Left renal pelvis (tissue), 4 donors: ENCODE measurements around the gene ADRA2B. TPM values are rescaled to one million over a fixed set of nuclear protein-coding genes. Genes with fewer than 3 reads are reported as not detected.
"Not testable (repeated sequence)": the region's sequence is repeated elsewhere in the genome, so short reads cannot be mapped to it uniquely, and the experiment has no call there.

Source experiments
- DNase-seq, 4 donors: peaks; one replicate each; pipeline ENCODE4 v3.0.0-alpha.2; 2013; ENCODE audit warnings: low read depth in 4 of 4, low spot score in 3 of 4
- polyA plus RNA-seq, 4 donors: library from polyadenylated mRNA; unstranded; fragments of 120-200 nt; gene quantifications; one replicate each; pipeline ENCODE4 v1.2.1, GENCODE V29; 2013; ENCODE audit not compliant: insufficient read length in 4 of 4

ADRA2B gene
- polyA plus RNA-seq, 4 donors, result 2.2 to 5.1 (median 3.4) TPM

DNA sequence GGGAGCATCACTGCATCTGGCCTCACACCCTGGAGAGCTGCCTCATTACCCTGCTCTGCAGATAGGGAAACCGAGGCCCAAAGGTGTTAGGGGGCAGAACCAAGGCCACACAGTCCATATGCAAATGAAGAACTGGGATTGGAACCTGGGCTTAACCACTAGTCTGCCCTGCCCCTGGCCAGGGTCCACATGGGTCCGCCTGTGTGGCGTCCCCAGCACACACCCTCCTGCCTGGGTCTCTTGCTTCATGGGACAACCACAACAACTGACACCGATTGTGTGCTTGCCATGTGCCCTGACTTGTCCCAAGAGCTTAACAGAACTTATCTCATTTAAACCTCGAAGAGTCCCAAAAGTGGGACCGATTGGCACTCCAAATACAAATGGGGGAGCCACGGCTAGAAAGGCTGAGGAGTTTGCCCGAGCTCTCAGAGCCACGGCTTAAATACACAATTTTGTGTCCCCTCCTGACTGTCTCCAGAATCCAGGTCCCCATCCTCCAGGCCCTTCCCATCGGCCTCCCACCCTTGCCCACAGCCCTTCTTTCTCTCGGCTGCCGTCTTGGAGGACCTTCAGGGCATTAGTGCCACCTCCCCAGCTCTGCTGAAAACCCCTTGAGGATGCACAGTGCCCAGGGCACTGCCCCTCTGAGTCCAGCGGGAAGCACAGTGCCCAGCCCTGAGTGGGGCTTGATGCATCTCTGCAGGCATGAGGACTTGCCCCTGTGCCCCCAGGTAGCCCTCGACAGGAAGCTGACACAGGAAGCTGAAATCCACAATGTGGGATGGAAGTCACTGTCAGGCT, 34.6 kb upstream of the ADRA2B start:
- DNase-seq, result no peak

- DNase-seq, result no peak
These were observed 33.8 kb upstream of the ADRA2B start for GRCh38 chr2:96150007-96150640.

DNA sequence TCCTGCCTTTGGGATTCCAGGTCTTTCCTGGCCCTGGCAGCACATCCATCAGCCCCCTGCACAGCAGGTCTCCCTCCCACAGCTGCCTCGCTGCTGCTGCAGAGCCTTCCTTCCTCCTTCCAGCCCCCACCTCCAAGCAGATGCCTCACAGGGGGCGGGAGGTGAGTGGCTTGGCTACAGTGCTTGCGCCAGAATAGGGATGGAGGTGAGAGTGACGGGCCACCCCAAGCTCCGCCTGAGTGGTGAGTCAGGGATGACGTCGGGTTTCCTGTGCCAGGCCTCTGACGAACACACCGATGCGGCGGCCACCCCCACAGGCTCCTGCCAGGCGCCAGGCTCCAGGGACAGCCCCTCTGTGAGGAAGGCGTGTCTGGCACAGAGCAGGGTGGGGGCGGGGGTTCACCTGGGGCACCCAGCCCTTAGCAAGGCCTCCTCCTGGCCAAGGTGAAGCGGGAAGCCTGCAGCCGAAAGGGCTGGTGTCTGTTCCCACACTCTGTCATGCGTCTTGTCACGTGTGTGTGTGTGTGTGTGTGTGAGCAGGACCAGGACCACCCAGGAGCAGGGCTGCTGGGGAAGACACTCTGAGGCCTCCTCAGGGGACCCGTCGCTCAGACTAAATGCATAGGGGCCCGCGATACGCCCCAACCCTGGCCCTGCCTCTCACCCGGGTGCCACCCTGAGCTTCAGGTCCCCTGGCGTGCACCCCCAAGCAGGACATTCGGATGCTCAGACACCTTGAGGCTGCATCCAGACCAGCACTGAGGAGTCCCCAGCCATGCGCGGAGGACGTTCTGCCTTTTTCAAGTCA, 32.2 kb upstream of the ADRA2B start:
- DNase-seq, result no peak

- no peak for DNase-seq
These were observed 31.3 kb upstream of the ADRA2B start for GRCh38 chr2:96147593-96148201.

DNA sequence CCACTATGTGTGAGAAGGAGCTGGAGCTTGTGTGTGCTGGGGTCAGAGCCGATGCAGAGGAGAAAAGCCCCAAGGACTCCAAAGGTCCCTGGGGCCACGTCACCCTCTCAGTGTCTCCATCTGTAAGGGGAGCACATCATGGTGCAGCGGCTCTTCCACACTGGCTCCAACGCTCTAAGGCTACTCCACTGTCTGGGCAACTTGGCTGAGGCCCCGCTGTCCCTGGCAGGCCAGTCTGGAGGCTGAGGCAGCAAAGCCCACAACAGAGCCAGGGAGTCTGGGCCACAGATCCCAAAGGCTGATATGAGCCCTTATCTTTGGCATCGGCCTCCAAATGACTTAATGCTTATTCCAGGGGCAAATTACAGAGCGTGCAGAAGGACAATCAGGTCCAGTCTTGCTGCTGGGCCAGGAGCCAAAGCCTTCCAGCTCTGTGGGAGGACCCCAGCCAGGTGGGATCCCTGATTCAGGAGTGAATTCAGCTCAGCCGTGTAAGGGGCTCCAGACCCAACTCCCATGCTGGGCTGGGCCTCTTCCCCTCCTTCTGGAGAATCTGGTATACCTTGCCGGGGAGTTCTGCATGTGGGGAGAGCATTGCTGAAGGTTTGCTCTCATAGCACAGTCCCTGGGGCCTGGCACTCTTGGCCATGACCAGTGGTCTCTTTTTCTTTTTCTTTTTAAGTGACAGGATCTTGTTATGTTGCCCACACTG, 30.7 kb upstream of the ADRA2B start:
- no peak for DNase-seq

- DNase-seq, result no peak
These were observed 29.9 kb upstream of the ADRA2B start for GRCh38 chr2:96146153-96146880.

- no peak for DNase-seq
These were observed 29.4 kb upstream of the ADRA2B start for GRCh38 chr2:96145848-96146152.

GRCh38 chr2:96145036-96145847, 28.9 kb upstream of the ADRA2B start, which contains the start of gene DUSP2:
TSS of gene DUSP2 (minus strand) at chr2:96145440. CDS start at chr2:96145354, 86 bp downstream.
- no peak for DNase-seq

GRCh38 chr2:96144481-96145035, 28.2 kb upstream of the ADRA2B start:
- DNase-seq, result no peak

DNA sequence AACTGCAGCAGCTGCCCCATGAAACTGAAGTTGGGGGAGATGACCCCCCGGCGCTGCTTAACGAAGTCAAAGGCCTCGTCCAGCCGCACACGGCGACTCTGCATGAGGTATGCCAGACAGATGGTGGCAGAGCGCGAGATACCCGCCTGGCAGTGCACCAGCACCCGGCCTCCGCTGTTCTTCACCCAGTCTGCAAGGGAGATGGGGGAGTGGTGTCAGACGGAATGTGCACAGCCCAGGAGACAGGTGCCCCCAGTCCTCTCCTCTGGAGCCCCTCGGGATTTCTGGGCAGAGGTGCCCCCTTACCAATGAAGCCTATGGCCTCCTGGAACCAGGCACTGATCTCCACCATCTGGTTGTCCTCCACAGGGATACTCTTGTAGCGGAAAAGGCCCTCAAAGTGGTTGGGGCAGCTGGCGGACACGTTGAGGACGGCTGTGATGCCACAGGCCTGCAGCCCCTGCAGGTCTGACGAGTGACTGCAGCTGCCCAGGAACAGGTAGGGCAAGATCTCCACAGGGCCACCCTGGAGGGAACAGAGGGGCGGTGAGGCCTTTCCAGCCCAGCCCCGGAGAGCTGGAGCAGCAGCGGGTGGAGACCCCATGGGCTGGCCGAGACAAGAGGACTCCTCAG, 27.6 kb upstream of the ADRA2B start:
- DNase-seq, result no peak

- no peak for DNase-seq
These were observed 27.0 kb upstream of the ADRA2B start for GRCh38 chr2:96143231-96143847.

DNA sequence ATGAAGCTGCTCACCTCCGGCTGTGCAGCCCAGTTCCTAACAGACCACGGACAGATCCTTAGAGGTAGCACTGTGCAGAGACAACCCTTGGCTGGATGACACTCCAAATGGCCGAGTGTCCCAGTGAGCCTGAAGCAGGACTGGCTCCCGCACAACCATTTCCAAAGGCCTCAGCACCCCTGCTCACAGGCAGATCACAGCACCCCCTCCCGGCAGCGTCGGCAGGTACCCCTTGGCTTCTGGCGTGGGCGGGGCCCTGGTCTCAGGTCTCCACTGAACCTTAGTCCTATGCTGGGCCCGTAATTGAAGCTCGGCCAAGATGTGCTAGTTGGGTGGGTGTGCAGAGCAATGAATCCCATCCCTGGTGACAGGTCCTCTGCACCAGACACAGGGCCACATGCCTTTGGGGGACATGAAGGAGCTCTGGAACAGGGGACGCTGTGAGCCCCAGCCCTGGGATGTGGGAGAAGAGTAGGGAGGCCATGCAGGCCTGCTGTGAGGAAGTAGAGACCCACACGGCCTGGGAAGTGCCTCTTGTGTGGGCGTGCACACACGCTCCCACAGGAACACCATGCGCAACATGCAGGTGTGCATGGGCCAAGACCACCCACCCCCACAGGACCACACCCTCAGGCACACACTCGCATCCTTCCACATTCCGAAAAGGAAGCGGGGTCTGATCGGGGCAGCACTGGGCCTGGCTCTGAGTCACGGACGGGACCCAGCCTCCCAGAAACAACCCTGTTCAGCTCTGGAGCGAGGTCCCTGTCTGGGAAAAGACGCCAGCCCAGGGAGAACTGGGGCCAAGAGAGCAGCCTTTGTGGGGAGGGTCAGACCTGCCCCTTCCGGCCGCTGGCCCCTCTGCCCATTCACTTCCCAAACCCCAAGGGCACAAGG, 26.1 kb upstream of the ADRA2B start:
- DNase-seq, result no peak

- not testable (repeated sequence) for DNase-seq
These were observed 25.2 kb upstream of the ADRA2B start for GRCh38 chr2:96141624-96141967.

- no peak for DNase-seq
These were observed 24.7 kb upstream of the ADRA2B start for GRCh38 chr2:96140941-96141623.

DNA sequence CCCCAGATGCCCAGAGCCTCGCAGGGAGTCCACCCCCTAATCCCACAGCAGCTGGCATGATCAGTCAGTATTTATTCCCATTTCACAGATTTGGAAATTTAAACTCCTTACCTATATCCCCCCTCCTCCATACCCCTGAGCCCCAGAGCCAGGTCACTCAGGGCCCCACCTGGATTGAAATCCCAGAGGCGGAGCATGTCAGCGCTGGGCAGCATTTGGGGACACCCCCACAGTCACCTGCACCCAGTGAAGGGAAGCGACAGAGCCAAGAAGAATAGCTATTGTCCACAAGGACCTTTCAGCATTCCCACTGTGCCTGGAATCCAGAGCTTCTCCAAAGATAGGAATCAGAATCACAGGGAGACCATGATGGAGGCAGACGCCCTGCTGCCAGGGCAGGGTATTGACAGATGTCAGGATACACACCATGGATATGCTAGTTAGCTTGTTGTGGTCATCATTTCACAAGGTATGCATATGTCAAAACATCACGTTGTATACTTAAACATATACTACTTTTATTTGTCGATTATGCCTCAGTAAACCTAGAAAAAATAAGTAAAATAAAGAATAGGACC, 22.9 kb upstream of the ADRA2B start:
- DNase-seq, result no peak
